ENCODE data around the gene BEST3. TPM values are rescaled to one million over a fixed set of nuclear protein-coding genes. Genes with fewer than 3 reads are reported as not detected.
"Not testable (repeated sequence)": the region's sequence is repeated elsewhere in the genome, so short reads cannot be mapped to it uniquely, and the experiment has no call there.

Gene BEST3
- total RNA-seq, 2 experiments from 2014 or later = not detected

- intact Hi-C loops (cut with micrococcal nuclease) = no loop called here
- Mint-ChIP-seq H3K4me1 (ENCODE audit: low read depth) (no peaks in the 10 kb centered on the region), H3K27ac (no peak overlapping the region), H3K27me3 (no peaks in the 10 kb centered on the region), H3K4me3 (no peak overlapping the region), H3K9me3 (no peaks in the 10 kb centered on the region), H3K36me3 (ENCODE audit: low read depth) (no peaks in the 10 kb centered on the region)
- DNase-seq = no peak
- no peak for TF ChIP-seq CTCF (IDR thresholded peaks at IDR 0.05)
- ATAC-seq = no peak
- CTCF ChIA-PET = interaction anchor here (1.3 kb wide), 2 partner anchors 30 to 39 kb away, joined by 3 to 4 read pairs; no protein-coding TSS in a partner anchor
- POLR2A ChIA-PET = interaction anchor here (0.9 to 1.1 kb wide), 2 partner anchors 9 to 23 kb away, joined by 3 read pairs; no protein-coding TSS in a partner anchor
Measured at GRCh38 chr12:69610126-69610525, 89.0 kb downstream of the BEST3 start.

GRCh38 chr12:69608114-69608513 lies 91.0 kb downstream of the BEST3 start:
- POLR2A ChIA-PET = interaction anchor here (1.0 to 1.5 kb wide), 2 partner anchors 15 to 22 kb away, joined by 3 to 4 read pairs; partner anchors contain the start of gene CCT2

GRCh38 chr12:69604275-69604674 lies 94.8 kb downstream of the BEST3 start:
- intact Hi-C loops (cut with micrococcal nuclease); CTCF ChIA-PET; H3K27me3 Mint-ChIP-seq; DNase-seq; H3K4me3 Mint-ChIP-seq; H3K4me1 Mint-ChIP-seq (ENCODE audit: low read depth); POLR2A ChIA-PET; H3K27ac Mint-ChIP-seq; H3K9me3 Mint-ChIP-seq; ATAC-seq: not testable (repeated sequence)
- peaks cover 37% of the 10 kb centered on the region for H3K36me3 Mint-ChIP-seq (ENCODE audit: low read depth)

More at GRCh38 chr12:69608114-69608513, 91.0 kb downstream of the BEST3 start:
- CTCF ChIA-PET = interaction anchor here (1.4 kb wide), 1 partner anchor 317 kb away, joined by 4 read pairs; no protein-coding TSS in a partner anchor
- DNase-seq = no peak
- TF ChIP-seq CTCF (IDR thresholded peaks at IDR 0.05) = no peak
- H3K4me3 Mint-ChIP-seq = no peak overlapping the region
- no peak overlapping the region for H3K27ac Mint-ChIP-seq
- H3K4me1 Mint-ChIP-seq (ENCODE audit: low read depth) = no peaks in the 10 kb centered on the region
- no peaks in the 10 kb centered on the region for H3K27me3 Mint-ChIP-seq
- intact Hi-C loops (cut with micrococcal nuclease) = no loop called here
- no peak for ATAC-seq
- no peaks in the 10 kb centered on the region for H3K9me3 Mint-ChIP-seq
- peaks cover 5% of the 10 kb centered on the region for H3K36me3 Mint-ChIP-seq (ENCODE audit: low read depth)

Other genes starting within 250 kb of the BEST3 start
- 10 to 100 TPM in 1 of 2 experiments, 1 to 10 TPM in 1; 8.3 to 10.5 TPM for gene FRS2, start 228.9 kb downstream of the BEST3 start, total RNA-seq
- 100 to 1,000 TPM; 389 to 403 TPM for gene CCT2, start 113.8 kb downstream of the BEST3 start, total RNA-seq
- not detected for gene LRRC10, start 88.4 kb downstream of the BEST3 start, total RNA-seq
- 10 to 100 TPM; 31.4 to 37.2 TPM for gene RAB3IP, start 39.6 kb upstream of the BEST3 start, total RNA-seq
- not detected for gene MYRFL, start 125.9 kb upstream of the BEST3 start, total RNA-seq